Keratinocyte (primary cell): Measurements from ENCODE around the gene CDYL. TPM values are rescaled to one million over a fixed set of nuclear protein-coding genes. Genes with fewer than 3 reads are reported as not detected.
A peak's percentile ranks its signal among the peaks of the same experiment; 100 is the strongest.

Source experiments
- DNase-seq: peaks from one replicate; pipeline ENCODE4 v3.0.0-alpha.2; 2011; ENCODE audit warnings: low read depth, missing footprints, low spot score
- FAIRE-seq: peaks from 2 replicates; lab custom pipeline; 2011; peaks lifted over from hg19 to GRCh38; lab: Jason Lieb, UNC
- H2AFZ ChIP-seq: 2 replicates; pipeline ENCODE4 v1.6.0; 2012; ENCODE audit warnings: low read length, control low read depth, inconsistent platforms; ENCODE audit not compliant: control insufficient read depth
- H3K27ac ChIP-seq: 2 replicates; pipeline ENCODE4 v1.5.1; 2011; ENCODE audit warnings: low read length; ENCODE audit not compliant: control insufficient read depth, insufficient read depth
- H3K27me3 ChIP-seq: 3 replicates; pipeline ENCODE4 v1.6.0; 2011; ENCODE audit warnings: low read length; ENCODE audit not compliant: control insufficient read depth, insufficient read depth; ENCODE audit errors: extremely low read depth
- H3K36me3 ChIP-seq, 2 experiments: 2 replicates in 1 of 2; 3 replicates in 1 of 2; pipeline ENCODE4 v1.5.1; 2011; ENCODE audit warnings: low read length in 2 of 2, mild to moderate bottlenecking in 1 of 2; ENCODE audit not compliant: control insufficient read depth in 2 of 2, insufficient read depth in 2 of 2; ENCODE audit errors: extremely low read depth in 1 of 2
- H3K4me1 ChIP-seq: 3 replicates; pipeline ENCODE4 v1.5.1; 2011; ENCODE audit warnings: low read length; ENCODE audit not compliant: control insufficient read depth, insufficient read depth; ENCODE audit errors: extremely low read depth
- H3K4me2 ChIP-seq: 3 replicates; pipeline ENCODE4 v1.6.0; 2011; ENCODE audit warnings: low read depth, low read length; ENCODE audit not compliant: control insufficient read depth, insufficient read depth; ENCODE audit errors: extremely low read depth
- H3K4me3 ChIP-seq, 3 experiments: fragments of 200-600 bp in 1 of 3; sonication (generic) in 1 of 3; 2 replicates in 2 of 3; 3 replicates in 1 of 3; pipeline ENCODE4 v1.5.1; 2011 to 2016; ENCODE audit warnings: low read length in 3 of 3, mild to moderate bottlenecking in 3 of 3, control low read depth in 2 of 3, inconsistent platforms in 1 of 3, low read depth in 1 of 3, mixed read lengths in 1 of 3, mixed run types in 1 of 3, moderate library complexity in 1 of 3; ENCODE audit not compliant: control insufficient read depth in 2 of 3, insufficient read depth in 2 of 3; ENCODE audit errors: extremely low read depth in 1 of 3
- H3K79me2 ChIP-seq: 2 replicates; pipeline ENCODE4 v1.6.0; 2012; ENCODE audit warnings: low read length; ENCODE audit not compliant: control insufficient read depth, insufficient read depth
- H3K9ac ChIP-seq: 3 replicates; pipeline ENCODE4 v1.6.0; 2011; ENCODE audit warnings: low read length; ENCODE audit not compliant: control insufficient read depth, insufficient read depth; ENCODE audit errors: extremely low read depth
- H3K9me1 ChIP-seq: 3 replicates; pipeline ENCODE4 v1.6.0; 2011; ENCODE audit warnings: low read length; ENCODE audit not compliant: control insufficient read depth, insufficient read depth; ENCODE audit errors: extremely low read depth
- H3K9me3 ChIP-seq: 2 replicates; pipeline ENCODE4 v1.5.1; 2012; ENCODE audit warnings: low read depth, low read length; ENCODE audit not compliant: control insufficient read depth
- H4K20me1 ChIP-seq: 3 replicates; pipeline ENCODE4 v1.6.0; 2011; ENCODE audit warnings: low read length; ENCODE audit not compliant: control insufficient read depth, insufficient read depth; ENCODE audit errors: extremely low read depth
- CTCF ChIP-seq, 3 experiments: IDR thresholded peaks in 1 of 3; conservative IDR thresholded peaks in 1 of 3; optimal IDR thresholded peaks in 1 of 3; 2 replicates in 2 of 3; 3 replicates in 1 of 3; pipeline versions ENCODE3 to v1.5.1; 2011; ENCODE audit warnings: low read length in 3 of 3, mild to moderate bottlenecking in 3 of 3, moderate library complexity in 2 of 3, control low read depth in 1 of 3, inconsistent platforms in 1 of 3; ENCODE audit not compliant: insufficient read depth in 2 of 3; ENCODE audit errors: extremely low read depth in 1 of 3
- EZH2 ChIP-seq: IDR thresholded peaks from one replicate; pipeline ENCODE4 v1.6.1; 2012; ENCODE audit warnings: inconsistent platforms, mild to moderate bottlenecking, low read length, moderate library complexity
- dilution Hi-C: fragments of 300-500 bp; cut with MboI; formaldehyde crosslinking; loops from one replicate; pipeline ENCODE4 v1.7.0; 2020; ENCODE audit warnings: low sequenced_read_pairs; ENCODE audit not compliant: extremely low pct_ligation_motif_present
- polyA plus RNA-seq, 5 experiments: library from polyadenylated mRNA; depleted of rRNA in 3 of 5; stranded (reverse) in 3 of 5; stranded (forward) in 1 of 5; unstranded in 1 of 5; fragments of >200 nt; gene quantifications; 1 replicate in 1 of 5; 2 replicates in 3 of 5; 3 replicates in 1 of 5; pipeline versions ENCODE4 v1.2.1 to v1.2.3, GENCODE V29; 2011 to 2012; ENCODE audit warnings: missing spikeins in 2 of 5, low read depth in 1 of 5, low replicate concordance in 1 of 5

The CDYL gene
- polyA plus RNA-seq, 1 donor (not counting 4 experiments of a cell fraction or from before 2014, with no cell fraction given), result 48.0 TPM

GRCh38 chr6:4848382-4849068, 72.3 kb downstream of the CDYL start:
- Histone ChIP-seq H3K9me3 (no peaks in the 10 kb centered on the region), H2AFZ (no peak overlapping the region), H3K27me3 (no peaks in the 10 kb centered on the region), H3K9me1 (peaks cover 4% of the 10 kb centered on the region), H3K36me3 (no peaks in the 10 kb centered on the region), H3K27ac (no peak overlapping the region), H3K4me2 (no peak overlapping the region), H3K4me1 (no peaks in the 10 kb centered on the region), H3K9ac (no peak overlapping the region), H3K79me2 (peaks cover 100% of the 10 kb centered on the region), H3K4me3 (no peak overlapping the region), H4K20me1 (peaks cover 51% of the 10 kb centered on the region)
- TF ChIP-seq CTCF (optimal IDR thresholded peaks at IDR 0.05 in 1 of 3, IDR thresholded peaks at IDR 0.05 in 1 of 3, conservative IDR thresholded peaks at IDR 0.05 in 1 of 3; ENCODE audit: extremely low read depth in 1 of 3, insufficient read depth in 2 of 3, low read length in 3 of 3), result peak in 1 of 3 experiments; percentile 21
- no peak for TF ChIP-seq EZH2
- FAIRE-seq, result no peak
- DNase-seq, result no peak
- dilution Hi-C loops, result no loop called here

GRCh38 chr6:4849226-4850022, 73.2 kb downstream of the CDYL start:
- Histone ChIP-seq H2AFZ (no peak overlapping the region), H3K9me3 (no peaks in the 10 kb centered on the region), H3K4me2 (no peak overlapping the region), H3K79me2 (peaks cover 100% of the 10 kb centered on the region), H4K20me1 (peaks cover 53% of the 10 kb centered on the region), H3K9me1 (peaks cover 3% of the 10 kb centered on the region), H3K4me3 (no peak overlapping the region), H3K27me3 (no peaks in the 10 kb centered on the region), H3K4me1 (peaks cover 3% of the 10 kb centered on the region), H3K27ac (no peak overlapping the region), H3K36me3 (no peaks in the 10 kb centered on the region), H3K9ac (no peak overlapping the region)
- no peak for TF ChIP-seq EZH2
- no peak for TF ChIP-seq CTCF (optimal IDR thresholded peaks at IDR 0.05 in 1 of 3, IDR thresholded peaks at IDR 0.05 in 1 of 3, conservative IDR thresholded peaks at IDR 0.05 in 1 of 3; ENCODE audit: extremely low read depth in 1 of 3, insufficient read depth in 2 of 3, low read length in 3 of 3)
- dilution Hi-C loops, result no loop called here
- FAIRE-seq (no peak), DNase-seq (no peak)
